Measurements from ENCODE around the gene CCDC110. TPM values are rescaled to one million over a fixed set of nuclear protein-coding genes. Genes with fewer than 3 reads are reported as not detected.

Gene CCDC110
- total RNA-seq, 1 experiment from 2014 or later: not detected

Other genes with a start within 250 kb of the CCDC110 start
- gene LRP2BP, start 75.8 kb downstream of the CCDC110 start, total RNA-seq (2022): 0.47 and 0.49 TPM in 2 replicates
- gene ANKRD37, start 74.9 kb downstream of the CCDC110 start, total RNA-seq (2022): 3.6 and 4.4 TPM in 2 replicates
- 11.8 and 14.8 TPM in 2 replicates for gene UFSP2, start 45.8 kb downstream of the CCDC110 start, total RNA-seq (2022)
- gene PDLIM3, start 63.8 kb upstream of the CCDC110 start, total RNA-seq (2022): 0.50 and 0.51 TPM in 2 replicates

Measured in Calu3 (cell line).